HL-60/S4 treated with phorbol 12-myristate 13-acetate at 8.2 ng/mL for 4 days and 3 days (cell line): ENCODE data around the gene MAP1LC3A.

Experiments
- in situ Hi-C: fragments of 300-500 bp; cut with MboI; formaldehyde crosslinking; loops from 2 replicates; pipeline ENCODE4 v1.15.0; 2022; ENCODE audit warnings: low sequenced_read_pairs

The MAP1LC3A gene

GRCh38 chr20:34574426-34574825 is 15.9 kb downstream of the MAP1LC3A start:
- in situ Hi-C loops, result no loop called here

GRCh38 chr20:34574861-34575260 is 16.3 kb downstream of the MAP1LC3A start:
- in situ Hi-C loops, result no loop called here

DNA sequence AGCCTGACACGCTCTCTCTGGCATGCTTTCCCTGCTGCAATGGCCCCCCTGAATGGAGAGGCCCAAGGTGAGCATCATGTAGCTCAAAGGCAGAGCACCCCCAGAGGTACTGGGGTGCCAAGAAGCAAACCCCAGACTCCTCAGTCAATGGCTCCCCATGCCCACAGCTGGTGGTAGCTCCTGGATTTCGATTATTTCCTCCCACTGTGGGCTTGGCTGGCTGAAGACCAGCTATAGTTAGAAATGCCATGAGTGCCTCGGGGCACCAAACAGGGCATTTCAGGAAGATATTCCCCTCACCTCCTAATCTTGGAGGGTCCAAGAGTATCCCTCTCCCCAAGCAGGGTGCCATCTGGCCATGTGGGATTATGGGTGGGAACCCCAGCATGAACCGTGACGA is 16.8 kb downstream of the MAP1LC3A start:
- in situ Hi-C loops, result no loop called here

GRCh38 chr20:34575756-34576155 is 17.2 kb downstream of the MAP1LC3A start:
- in situ Hi-C loops, result no loop called here

GRCh38 chr20:34577061-34577460 is 18.5 kb downstream of the MAP1LC3A start:
- in situ Hi-C loops, result no loop called here

GRCh38 chr20:34578025-34578424 is 19.5 kb downstream of the MAP1LC3A start:
- in situ Hi-C loops, result no loop called here

- in situ Hi-C loops, result no loop called here
Observed at GRCh38 chr20:34578521-34578920, 20.0 kb downstream of the MAP1LC3A start.

DNA sequence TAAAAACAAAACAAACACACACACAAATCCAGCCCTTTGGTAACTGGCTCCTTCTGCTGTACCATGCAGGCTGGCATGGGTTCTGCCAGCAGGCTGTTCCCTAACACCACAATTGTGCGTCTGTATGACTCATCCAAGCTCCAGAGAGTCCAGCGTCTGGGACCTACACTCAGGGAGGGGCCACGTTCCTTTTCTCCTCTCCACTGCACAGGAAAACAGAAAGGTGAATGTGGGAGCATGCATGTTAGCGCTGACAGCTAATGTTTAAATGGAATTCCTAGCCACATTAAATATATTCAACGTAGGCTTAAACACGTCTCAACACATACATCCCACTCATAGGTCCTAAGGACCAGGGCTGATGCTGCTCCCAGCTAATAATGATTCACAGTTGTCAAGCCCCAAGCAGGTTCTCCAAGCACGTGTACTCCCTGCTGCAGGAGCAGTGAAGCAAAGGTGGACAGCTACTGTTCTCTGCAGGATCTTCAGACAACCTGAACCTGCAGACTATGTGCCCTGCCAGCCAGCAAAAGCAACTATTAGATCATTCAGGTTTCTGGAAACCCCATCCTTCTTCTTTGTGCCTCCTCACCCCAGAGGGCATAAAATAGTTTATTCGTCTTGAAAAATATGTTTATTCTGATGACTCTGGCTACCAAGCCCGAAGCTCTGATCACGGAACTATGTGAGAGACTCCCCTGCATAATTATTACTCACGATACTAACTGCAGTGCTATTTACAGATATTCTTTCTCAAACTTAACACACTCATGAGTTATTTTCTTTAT is 20.9 kb downstream of the MAP1LC3A start:
- in situ Hi-C loops, result no loop called here

GRCh38 chr20:34579979-34580940 is 21.7 kb downstream of the MAP1LC3A start:
- in situ Hi-C loops, result no loop called here

DNA sequence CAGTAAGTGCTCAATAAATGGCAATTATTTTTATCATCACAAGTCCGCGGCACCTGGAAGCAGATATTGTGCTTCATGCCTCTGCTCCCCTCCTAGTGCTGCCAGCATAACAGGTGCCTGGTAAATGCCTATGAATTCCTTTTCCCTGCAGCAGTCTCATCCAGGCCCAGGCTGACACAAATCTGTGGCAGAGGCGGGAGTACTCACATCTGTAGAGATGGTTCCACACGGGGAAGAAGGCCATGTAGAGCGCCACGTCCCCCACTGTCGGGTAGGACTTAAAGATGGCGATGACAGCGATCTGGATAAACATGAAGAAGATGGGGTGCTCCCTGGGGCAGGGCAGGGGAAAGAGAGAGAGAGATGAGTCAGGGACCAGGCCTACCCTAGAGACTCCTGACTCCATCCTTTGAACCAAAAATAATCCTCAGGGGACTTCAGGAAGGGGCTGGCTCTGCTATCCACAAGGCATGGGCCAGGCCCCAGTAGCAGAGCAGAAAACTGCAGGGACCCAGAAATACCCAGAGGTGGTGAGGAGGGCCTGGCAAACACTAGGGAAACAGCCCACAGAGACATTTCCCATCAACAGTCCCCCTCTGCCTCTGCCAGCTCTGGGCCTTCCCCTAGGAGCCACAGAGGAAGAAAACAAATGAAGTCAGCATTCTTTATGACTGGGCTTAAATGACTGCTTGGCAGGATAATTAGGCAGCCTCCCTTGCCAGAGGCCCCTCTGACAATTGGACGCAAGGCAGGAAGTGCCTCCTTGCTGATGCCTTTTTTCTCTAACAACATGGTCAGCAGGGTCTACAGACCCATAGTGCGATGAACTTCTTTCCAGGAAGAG is 23.0 kb downstream of the MAP1LC3A start:
- in situ Hi-C loops, result no loop called here

GRCh38 chr20:34582221-34582620 is 23.7 kb downstream of the MAP1LC3A start:
- in situ Hi-C loops, result no loop called here

GRCh38 chr20:34582911-34583310 is 24.4 kb downstream of the MAP1LC3A start:
- in situ Hi-C loops, result no loop called here

DNA sequence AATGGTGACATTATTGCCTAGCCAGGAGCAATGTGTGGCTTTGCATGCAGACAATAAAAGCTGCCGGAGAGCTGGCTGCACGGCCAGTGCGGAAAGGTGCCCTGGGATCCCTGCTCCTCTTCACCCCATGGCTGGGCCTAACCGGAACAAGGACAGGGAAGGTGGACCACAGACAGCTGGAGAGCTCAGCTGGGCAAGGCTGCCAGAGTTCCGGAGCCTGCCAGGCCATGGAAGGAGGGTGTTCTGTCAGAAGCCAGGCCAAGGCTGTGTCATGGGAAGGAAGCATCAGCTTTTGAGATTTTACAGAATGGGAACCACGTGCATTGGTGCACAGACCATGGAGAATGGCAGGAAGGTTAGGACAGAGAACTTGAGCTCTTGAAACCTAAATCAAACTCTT is 25.0 kb downstream of the MAP1LC3A start:
- in situ Hi-C loops, result no loop called here

GRCh38 chr20:34585019-34585418 is 26.5 kb downstream of the MAP1LC3A start:
- in situ Hi-C loops, result no loop called here

GRCh38 chr20:34586488-34587163 is 28.1 kb downstream of the MAP1LC3A start:
- in situ Hi-C loops, result no loop called here

DNA sequence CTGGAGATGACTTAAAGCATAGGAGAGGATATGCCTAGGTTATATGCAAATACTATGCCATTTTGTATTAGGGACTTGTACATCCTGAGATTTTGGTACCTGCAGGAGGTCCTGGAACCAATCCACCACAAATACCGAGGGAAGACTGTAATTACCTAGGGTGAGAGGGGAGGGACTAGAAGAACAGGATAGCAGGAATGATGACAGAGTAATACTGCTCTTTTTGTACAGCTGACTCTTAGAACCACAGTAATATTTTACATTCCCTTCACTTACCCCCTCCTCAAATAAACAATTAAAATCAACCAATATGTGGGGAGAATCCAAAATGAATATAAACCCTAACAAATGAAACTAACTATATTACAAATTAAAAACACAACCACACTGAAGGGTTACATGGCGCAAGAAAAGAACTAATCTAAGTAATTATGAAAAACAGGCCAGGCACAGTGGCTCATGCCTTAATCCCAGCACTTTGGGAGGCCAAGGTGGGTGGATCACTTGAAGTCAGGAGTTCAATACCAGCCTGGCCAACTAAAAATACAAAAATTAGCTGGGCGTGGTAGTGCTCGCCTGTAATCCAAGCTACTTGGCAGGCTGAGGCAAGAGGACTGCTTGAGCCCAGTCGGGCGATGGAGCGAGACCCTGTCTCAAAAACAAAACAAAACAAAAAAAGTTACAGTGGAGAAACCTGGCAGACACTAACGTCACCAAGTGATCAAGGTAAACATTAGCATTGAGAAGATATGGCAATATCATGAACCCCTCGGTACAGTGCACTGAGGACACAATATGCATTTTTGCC is 37.1 kb downstream of the MAP1LC3A start:
- in situ Hi-C loops, result no loop called here

- in situ Hi-C loops, result no loop called here
Observed at GRCh38 chr20:34600892-34601653, 42.6 kb downstream of the MAP1LC3A start.

DNA sequence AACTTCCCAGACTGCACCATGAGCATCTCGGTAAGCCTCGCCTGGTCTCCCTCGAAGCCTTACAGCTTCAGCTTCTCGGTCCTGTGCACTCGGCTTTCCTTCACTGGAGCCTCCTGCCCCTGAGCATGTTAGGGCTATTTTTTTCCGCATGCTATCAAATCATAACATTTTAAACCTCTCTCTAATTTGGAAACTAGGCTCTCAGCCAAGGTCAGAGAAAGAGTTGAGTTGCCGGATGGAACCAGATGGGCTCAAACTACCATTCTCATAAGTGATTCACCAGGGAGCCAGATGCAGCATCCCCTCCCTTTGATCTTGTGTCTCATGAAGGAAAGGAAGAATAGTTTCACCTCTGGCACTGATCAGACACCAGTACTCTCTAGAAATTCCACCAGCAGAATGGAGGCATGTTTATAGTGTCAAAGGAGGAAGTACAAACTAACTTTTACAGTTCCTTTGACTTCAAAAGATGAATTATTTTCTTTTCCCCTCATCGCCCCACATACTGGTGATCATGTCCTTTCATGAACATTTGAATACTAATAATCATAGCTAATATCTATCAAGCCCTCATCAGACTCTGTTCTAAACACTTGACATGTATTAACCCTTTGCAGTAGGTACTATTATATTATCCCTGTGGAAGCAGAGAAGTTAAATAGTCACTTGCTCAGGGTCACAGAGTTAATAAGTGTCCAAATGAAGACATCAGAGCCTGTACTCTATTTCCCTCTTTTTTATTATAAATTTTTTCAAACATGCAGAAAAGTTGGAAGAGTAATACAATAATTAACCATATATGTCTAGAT is 46.7 kb downstream of the MAP1LC3A start:
- in situ Hi-C loops, result no loop called here
